ENCODE measurements around the gene TBC1D7. TPM values are rescaled to one million over a fixed set of nuclear protein-coding genes. Genes with fewer than 3 reads are reported as not detected.

TBC1D7 gene
- total RNA-seq, 1 donor from 2014 or later, result 27.9 TPM

- Histone ChIP-seq H3K4me1 (ENCODE audit: insufficient read depth, low read length) (peaks cover 7% of the 10 kb centered on the region), H3K4me3 (ENCODE audit: insufficient read depth, low read depth, low read length) (no peak overlapping the region), H3K27ac (ENCODE audit: low read depth, low read length) (no peak overlapping the region), H3K9ac (ENCODE audit: low read length) (no peak overlapping the region), H3K36me3 (ENCODE audit: insufficient read depth, low read length) (no peaks in the 10 kb centered on the region), H2AFZ (ENCODE audit: low read depth, low read length) (no peak overlapping the region), H3K79me2 (ENCODE audit: insufficient read depth, low read length) (no peaks in the 10 kb centered on the region), H3K4me2 (ENCODE audit: low read length) (no peak overlapping the region), H3K9me3 (ENCODE audit: insufficient read depth, low read depth, low read length) (no peaks in the 10 kb centered on the region), H3K27me3 (ENCODE audit: insufficient read depth, low read length) (no peaks in the 10 kb centered on the region), H4K20me1 (ENCODE audit: insufficient read depth, low read length) (no peaks in the 10 kb centered on the region)
- TF ChIP-seq EZH2 (IDR thresholded peaks at IDR 0.05; ENCODE audit: insufficient read depth, low read length) (no peak), CTCF (IDR thresholded peaks at IDR 0.05; ENCODE audit: insufficient read depth, low read depth, low read length) (no peak)
- Mint-ChIP-seq H3K36me3 (ENCODE audit: low read depth, unreplicated experiment) (peaks cover 5% of the 10 kb centered on the region), H3K27me3 (ENCODE audit: low read depth, unreplicated experiment) (no peaks in the 10 kb centered on the region), H3K9me3 (ENCODE audit: unreplicated experiment) (no peaks in the 10 kb centered on the region), H3K27ac (ENCODE audit: unreplicated experiment) (no peak overlapping the region), H3K4me3 (ENCODE audit: unreplicated experiment) (no peak overlapping the region), H3K4me1 (ENCODE audit: low read depth, unreplicated experiment) (peaks cover 19% of the 10 kb centered on the region)
- FAIRE-seq (no peak), DNase-seq (ENCODE audit: low read depth) (no peak)
Measured at GRCh38 chr6:13364842-13365241, 36.5 kb upstream of the TBC1D7 start.

DNA sequence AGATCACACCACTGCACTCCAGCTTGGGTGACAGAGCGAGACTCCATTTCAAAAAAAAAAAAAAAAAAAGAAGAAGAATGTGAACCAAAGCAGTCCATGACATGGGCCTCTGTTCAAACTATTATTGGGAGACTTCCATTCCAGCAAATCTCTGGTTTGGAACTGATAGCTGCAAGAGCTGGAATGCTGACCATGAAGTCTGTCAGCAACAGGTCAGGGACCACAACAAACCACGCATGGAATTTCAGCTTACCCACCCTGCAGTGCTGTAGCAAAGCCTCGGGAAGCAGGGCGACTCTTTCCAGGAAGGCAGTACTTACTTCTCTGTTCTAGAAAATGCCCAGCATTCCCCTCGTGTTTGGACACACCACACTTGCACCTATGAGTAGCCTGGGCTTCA lies 34.1 kb upstream of the TBC1D7 start:
- no peaks in the 10 kb centered on the region for H3K9me3 Mint-ChIP-seq (ENCODE audit: unreplicated experiment)
- H3K27ac Mint-ChIP-seq (ENCODE audit: unreplicated experiment), result peak overlapping the region; percentile 66
- H3K4me1 Mint-ChIP-seq (ENCODE audit: low read depth, unreplicated experiment), result peaks cover 23% of the 10 kb centered on the region
- no peaks in the 10 kb centered on the region for H4K20me1 ChIP-seq (ENCODE audit: insufficient read depth, low read length)
- no peaks in the 10 kb centered on the region for H3K27me3 Mint-ChIP-seq (ENCODE audit: low read depth, unreplicated experiment)
- H2AFZ ChIP-seq (ENCODE audit: low read depth, low read length), result no peak overlapping the region
- H3K36me3 ChIP-seq (ENCODE audit: insufficient read depth, low read length), result no peaks in the 10 kb centered on the region
- H3K4me3 Mint-ChIP-seq (ENCODE audit: unreplicated experiment), result no peak overlapping the region
- H3K27ac ChIP-seq (ENCODE audit: low read depth, low read length), result no peak overlapping the region
- peaks cover 4% of the 10 kb centered on the region for H3K36me3 Mint-ChIP-seq (ENCODE audit: low read depth, unreplicated experiment)
- H3K9ac ChIP-seq (ENCODE audit: low read length), result no peak overlapping the region
- H3K9me3 ChIP-seq (ENCODE audit: insufficient read depth, low read depth, low read length), result no peaks in the 10 kb centered on the region
- DNase-seq (ENCODE audit: low read depth) (peak; percentile 96), FAIRE-seq (no peak)
- no peak overlapping the region for H3K4me2 ChIP-seq (ENCODE audit: low read length)
- no peaks in the 10 kb centered on the region for H3K27me3 ChIP-seq (ENCODE audit: insufficient read depth, low read length)
- TF ChIP-seq EZH2 (IDR thresholded peaks at IDR 0.05; ENCODE audit: insufficient read depth, low read length), result no peak
- TF ChIP-seq CTCF (IDR thresholded peaks at IDR 0.05; ENCODE audit: insufficient read depth, low read depth, low read length), result no peak
- no peaks in the 10 kb centered on the region for H3K79me2 ChIP-seq (ENCODE audit: insufficient read depth, low read length)
- no peak overlapping the region for H3K4me3 ChIP-seq (ENCODE audit: insufficient read depth, low read depth, low read length)
- H3K4me1 ChIP-seq (ENCODE audit: insufficient read depth, low read length), result peaks cover 12% of the 10 kb centered on the region

- H3K4me3 Mint-ChIP-seq (ENCODE audit: unreplicated experiment), result no peak overlapping the region
- no peaks in the 10 kb centered on the region for H3K27me3 Mint-ChIP-seq (ENCODE audit: low read depth, unreplicated experiment)
- no peak overlapping the region for H3K27ac Mint-ChIP-seq (ENCODE audit: unreplicated experiment)
- no peak overlapping the region for H3K9ac ChIP-seq (ENCODE audit: low read length)
- DNase-seq (ENCODE audit: low read depth), result peak; percentile 40
- TF ChIP-seq CTCF (IDR thresholded peaks at IDR 0.05; ENCODE audit: insufficient read depth, low read depth, low read length) (no peak), EZH2 (IDR thresholded peaks at IDR 0.05; ENCODE audit: insufficient read depth, low read length) (no peak)
- no peaks in the 10 kb centered on the region for H3K36me3 ChIP-seq (ENCODE audit: insufficient read depth, low read length)
- peaks cover 34% of the 10 kb centered on the region for H3K4me1 Mint-ChIP-seq (ENCODE audit: low read depth, unreplicated experiment)
- no peak overlapping the region for H3K4me2 ChIP-seq (ENCODE audit: low read length)
- H3K4me1 ChIP-seq (ENCODE audit: insufficient read depth, low read length), result peaks cover 24% of the 10 kb centered on the region
- H3K9me3 Mint-ChIP-seq (ENCODE audit: unreplicated experiment), result no peaks in the 10 kb centered on the region
- no peaks in the 10 kb centered on the region for H3K27me3 ChIP-seq (ENCODE audit: insufficient read depth, low read length)
- H3K9me3 ChIP-seq (ENCODE audit: insufficient read depth, low read depth, low read length), result no peaks in the 10 kb centered on the region
- peaks cover 2% of the 10 kb centered on the region for H3K36me3 Mint-ChIP-seq (ENCODE audit: low read depth, unreplicated experiment)
- no peak for FAIRE-seq
- no peak overlapping the region for H2AFZ ChIP-seq (ENCODE audit: low read depth, low read length)
- no peaks in the 10 kb centered on the region for H3K79me2 ChIP-seq (ENCODE audit: insufficient read depth, low read length)
- H3K27ac ChIP-seq (ENCODE audit: low read depth, low read length), result no peak overlapping the region
- H3K4me3 ChIP-seq (ENCODE audit: insufficient read depth, low read depth, low read length), result no peak overlapping the region
- H4K20me1 ChIP-seq (ENCODE audit: insufficient read depth, low read length), result no peaks in the 10 kb centered on the region
Measured at GRCh38 chr6:13360671-13361540, 32.6 kb upstream of the TBC1D7 start.
